HG02623 (cell line): ENCODE results near the gene MYO18A.

Experiments used
- ATAC-seq: cut with Tn5 transposase; IDR thresholded peaks from one replicate; pipeline ENCODE4 v1.9.1; 2021; ENCODE audit warnings: moderate library complexity; ENCODE audit not compliant: unreplicated experiment

The MYO18A gene

DNA sequence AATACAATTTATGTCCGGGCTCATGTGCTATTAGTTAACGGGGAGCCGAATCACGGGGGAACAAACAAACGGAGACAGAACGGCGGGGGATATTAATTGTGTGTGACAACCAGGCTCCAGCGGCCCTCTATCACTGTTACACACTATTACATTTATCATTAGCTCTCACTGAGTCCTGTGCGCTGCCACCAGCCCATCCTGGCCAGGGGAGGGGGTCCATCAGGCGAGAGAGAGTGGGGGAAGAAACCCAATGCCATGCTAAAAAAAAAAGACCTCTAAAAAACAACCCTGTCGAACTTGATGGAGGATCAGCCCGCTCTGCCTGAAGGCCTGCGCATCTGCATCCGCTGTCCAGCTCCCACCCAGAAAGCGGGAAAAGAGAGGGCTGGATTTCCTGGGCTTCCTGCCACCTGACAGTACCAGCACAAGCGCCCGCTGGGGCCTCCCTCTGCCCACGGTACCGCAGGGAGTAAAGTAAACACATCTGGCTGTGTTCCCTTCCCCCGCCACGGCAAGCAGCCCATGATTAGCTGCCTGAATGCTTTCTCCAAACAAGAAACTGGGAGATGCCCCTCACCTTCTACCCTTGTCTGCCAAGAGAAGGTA is 95.6 kb downstream of the MYO18A start:
- no peak for ATAC-seq

- ATAC-seq, result no peak
Observed at GRCh38 chr17:29080965-29081364, 99.2 kb downstream of the MYO18A start.

DNA sequence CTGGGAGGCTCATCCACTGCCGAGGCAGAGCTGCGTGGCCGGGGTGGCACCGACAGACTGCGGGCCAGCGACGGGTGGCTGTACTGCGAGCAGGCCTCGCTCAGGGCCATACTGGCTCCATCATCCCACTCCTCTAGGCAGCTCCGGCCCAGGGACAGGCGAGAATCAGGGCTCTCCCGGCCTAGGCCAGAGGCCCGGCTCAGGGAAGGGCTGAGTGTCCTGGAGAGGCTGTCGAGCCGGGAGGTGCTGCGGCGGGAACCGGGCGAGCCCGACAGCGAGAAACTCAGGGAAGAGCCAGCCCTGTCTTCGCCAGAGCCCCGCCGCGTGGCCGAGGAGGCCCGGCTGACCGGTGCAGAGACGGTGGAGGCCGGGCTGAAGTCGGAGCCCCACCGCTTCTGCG is 99.9 kb downstream of the MYO18A start:
- no peak for ATAC-seq

DNA sequence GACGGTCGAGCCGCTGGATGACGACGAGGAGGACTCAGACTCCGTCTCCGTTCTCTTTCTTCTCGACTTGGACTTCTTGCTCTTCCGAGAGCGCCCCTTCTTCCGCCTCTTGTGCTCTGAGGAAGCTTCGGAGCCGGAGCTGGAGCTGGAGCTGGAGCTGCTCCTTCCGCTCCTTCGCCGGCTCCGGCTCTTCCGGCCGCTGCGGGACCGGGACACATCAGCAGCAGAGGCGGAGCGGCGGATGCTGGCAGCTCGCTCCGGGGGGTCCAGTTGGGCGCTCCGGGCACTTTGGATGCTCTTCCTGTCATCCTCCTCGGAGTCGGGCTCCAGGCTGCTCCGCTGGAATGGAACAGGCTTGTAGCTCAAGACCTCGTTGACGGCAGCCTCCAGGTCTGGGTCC is 100.3 kb downstream of the MYO18A start:
- ATAC-seq, result no peak

GRCh38 chr17:29079433-29079832 is 100.8 kb downstream of the MYO18A start:
- no peak for ATAC-seq

- ATAC-seq, result no peak
Observed at GRCh38 chr17:29078183-29079045, 101.8 kb downstream of the MYO18A start.

DNA sequence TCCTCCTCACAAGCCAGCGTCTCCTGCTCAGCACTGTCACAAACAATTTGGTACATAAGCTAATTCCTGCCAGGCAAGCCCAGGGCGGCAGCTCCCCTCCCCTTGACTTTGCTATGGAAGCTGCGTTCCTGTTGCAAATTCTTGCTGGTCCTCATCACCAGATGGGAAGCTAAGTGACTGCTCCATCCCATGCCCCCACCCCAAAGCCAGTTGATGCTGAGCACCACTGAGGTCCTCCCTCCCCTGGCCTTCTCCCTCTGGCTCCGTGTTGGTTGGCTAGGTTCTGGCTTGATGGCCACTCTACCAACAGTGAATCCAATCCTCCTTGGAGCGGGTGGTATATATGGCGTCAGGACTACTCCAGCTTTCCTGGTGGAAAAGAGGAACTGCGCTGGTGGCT is 102.9 kb downstream of the MYO18A start:
- no peak for ATAC-seq

DNA sequence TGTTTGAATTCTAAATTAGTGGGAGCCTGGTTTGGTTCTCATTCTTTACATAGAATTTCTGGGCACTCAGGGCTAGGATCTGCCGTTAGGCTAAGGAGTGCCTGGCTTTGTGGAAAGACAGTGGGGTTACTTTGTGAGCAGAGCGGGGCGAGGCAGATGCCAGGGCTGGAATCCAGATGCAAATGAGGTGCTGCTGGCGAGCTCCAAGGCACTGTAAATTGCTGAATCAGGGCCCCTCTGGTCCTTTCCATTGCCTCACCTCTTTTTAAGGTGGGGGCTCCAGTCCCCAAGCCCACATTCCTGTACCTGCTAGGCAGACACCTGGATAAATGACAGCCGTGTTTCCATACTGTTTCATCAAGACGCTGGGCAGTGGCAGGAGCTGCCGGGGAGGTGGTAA is 103.5 kb downstream of the MYO18A start:
- ATAC-seq, result no peak

DNA sequence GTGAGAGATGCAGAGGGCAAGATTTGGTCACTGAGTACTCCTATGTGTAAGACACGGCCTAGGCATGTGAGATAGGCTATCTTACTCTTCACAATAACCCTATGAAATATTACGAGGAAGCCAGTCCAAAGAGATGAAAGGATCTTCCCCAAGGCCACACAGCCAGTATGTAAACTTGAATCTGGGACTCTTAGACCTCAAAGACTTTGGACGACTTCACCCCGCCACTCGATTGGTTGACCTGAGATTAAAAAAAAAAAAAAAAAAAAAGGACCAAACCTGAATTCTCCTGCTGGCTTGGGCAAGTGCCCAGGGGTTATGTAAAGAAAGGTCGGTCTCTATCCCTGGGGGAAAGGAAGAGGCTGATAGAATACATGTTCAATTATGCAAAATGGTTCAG is 104.1 kb downstream of the MYO18A start:
- no peak for ATAC-seq

GRCh38 chr17:29074488-29074887 is 105.7 kb downstream of the MYO18A start:
- no peak for ATAC-seq

- no peak for ATAC-seq
Observed at GRCh38 chr17:29073520-29073919, 106.7 kb downstream of the MYO18A start.

DNA sequence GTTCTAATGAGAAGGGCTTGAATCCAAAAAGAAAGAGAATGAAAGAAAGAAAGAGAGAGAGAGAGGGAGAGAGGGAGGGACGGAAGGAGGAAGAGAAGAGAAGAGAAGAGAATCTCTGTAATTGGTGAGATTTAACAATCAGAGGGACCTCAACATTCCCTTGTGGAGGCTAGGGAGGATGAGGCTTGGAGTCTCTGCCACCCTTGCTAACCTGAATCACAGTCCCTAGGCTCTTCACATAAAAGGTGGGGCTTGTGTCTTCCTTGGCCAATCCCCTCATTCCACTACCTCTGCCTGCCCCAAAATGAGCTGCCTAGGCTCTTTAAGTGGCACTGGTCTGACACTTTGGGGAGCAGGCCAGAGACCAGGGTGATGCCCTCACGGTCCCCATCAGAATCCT is 107.2 kb downstream of the MYO18A start:
- ATAC-seq, result no peak

- no peak for ATAC-seq
Observed at GRCh38 chr17:29071303-29071702, 108.9 kb downstream of the MYO18A start.

GRCh38 chr17:29070781-29071180 is 109.4 kb downstream of the MYO18A start:
- ATAC-seq, result no peak

DNA sequence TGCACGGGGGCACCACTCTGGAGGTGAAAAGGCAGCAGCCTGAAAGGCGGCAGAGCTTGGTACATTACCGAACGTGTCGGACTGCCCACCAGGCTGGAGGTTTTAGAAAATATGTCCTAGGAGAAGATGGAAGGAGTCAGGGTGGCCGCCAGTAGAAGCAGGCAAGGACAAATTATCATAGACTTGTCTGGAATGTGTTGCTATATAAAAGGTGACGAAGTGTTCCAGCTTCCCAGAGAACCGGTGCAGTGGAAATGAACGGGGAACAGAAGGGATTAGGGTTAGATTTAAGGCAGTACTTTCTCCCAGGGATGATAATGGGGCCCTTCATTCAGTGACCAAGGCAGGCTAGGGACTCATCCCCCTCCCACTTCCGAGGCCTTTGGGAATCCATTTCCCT is 109.9 kb downstream of the MYO18A start:
- no peak for ATAC-seq

DNA sequence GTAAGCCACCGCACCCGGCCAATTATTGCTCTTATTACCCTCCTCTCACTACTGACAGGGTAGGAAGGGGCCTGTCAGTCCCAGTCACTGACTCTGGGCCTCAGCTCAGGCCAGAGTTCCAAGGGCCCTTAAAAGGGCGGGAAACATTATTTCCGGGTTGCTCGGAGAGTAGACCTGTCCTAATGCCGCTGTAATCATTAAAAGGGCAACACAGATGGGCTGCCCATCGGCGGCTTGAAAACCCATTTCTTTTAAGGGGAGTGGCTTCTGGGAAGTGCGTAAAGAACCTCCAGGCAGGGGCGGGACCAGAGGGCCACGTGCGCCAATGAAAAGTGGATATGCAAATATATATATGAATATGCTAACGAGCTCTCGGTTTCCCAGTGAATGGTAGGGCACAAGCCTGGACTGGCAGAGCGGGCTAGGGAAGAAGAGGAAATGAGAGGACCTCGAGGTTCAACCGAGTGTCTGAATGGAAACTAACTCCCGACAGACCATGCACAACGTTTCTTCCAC is 110.6 kb downstream of the MYO18A start:
- ATAC-seq, result no peak

DNA sequence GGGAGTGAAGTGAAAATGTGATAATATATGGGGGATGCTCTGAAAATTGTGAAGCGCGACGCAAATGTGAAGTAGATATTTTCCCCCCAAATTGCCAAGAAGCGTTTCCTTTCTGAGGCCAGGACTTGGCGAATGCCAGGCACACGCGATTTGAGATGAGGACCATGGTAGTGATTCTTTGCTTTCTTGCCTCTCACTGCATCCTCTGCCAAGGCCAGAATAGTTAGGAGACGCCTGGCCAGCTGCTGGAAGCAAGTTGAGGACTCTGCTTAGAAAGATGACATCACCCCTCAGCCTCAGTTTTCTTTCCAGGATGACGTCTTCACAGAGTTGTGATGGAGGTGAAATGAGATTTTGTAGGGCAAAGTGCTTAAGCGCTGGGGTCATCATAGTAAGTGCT is 111.4 kb downstream of the MYO18A start:
- ATAC-seq, result no peak

DNA sequence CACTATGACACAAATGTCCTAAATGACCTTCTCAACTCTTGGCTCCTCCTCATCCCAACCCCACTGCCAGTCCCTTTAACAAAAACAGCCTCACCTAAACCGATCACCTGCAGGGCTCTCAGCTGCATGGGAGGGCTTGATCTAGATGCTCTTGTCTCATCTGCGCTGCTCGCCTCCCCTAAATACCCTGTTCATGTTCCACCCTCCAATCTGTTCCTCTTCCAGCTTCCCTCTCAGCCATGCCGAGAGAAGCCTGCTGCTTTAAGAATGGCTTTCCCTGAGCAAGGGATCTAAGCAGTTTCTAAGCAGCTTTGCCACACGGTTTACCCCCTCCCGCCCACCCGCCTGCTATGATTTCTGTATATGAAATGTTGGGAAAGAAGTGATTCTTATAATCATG is 113.6 kb downstream of the MYO18A start:
- no peak for ATAC-seq

DNA sequence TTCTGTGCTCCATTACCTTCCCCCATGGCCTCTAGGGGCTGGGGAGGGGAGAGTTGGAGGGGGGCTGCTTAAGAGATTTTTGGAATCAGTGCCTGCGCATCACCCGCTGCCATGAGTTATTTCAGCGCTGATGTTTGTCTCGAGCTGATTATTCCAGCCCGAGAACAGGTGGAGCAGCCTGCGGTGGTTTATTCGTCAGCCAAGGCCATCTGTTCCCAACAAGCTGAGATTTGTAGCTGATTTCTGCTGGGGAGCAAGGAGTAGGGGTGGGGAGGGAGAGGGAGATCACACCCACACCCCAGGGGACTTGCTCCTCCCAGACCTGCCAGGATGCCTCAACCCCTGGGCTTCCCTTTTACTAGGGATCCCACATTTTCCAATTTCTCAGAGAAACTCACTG is 114.2 kb downstream of the MYO18A start:
- ATAC-seq, result no peak

- ATAC-seq, result no peak
Observed at GRCh38 chr17:29063992-29064391, 116.2 kb downstream of the MYO18A start.

- no peak for ATAC-seq
Observed at GRCh38 chr17:29062215-29062614, 118.0 kb downstream of the MYO18A start.

- no peak for ATAC-seq
Observed at GRCh38 chr17:29061036-29061435, 119.2 kb downstream of the MYO18A start.
